Superior temporal gyrus (tissue), 1 donor: Measurements from ENCODE around the gene PDHB.
"Not testable (repeated sequence)": the region's sequence is repeated elsewhere in the genome, so short reads cannot be mapped to it uniquely, and the experiment has no call there.

Experiments
- DNase-seq: peaks from one replicate; pipeline ENCODE4 v3.0.0-alpha.2; 2016; ENCODE audit errors: extremely low spot score

Gene PDHB

GRCh38 chr3:58437276-58437675, 3.6 kb upstream of the PDHB start:
- not testable (repeated sequence) for DNase-seq

GRCh38 chr3:58434990-58435389, 1.4 kb upstream of the PDHB start:
- DNase-seq = no peak

GRCh38 chr3:58434511-58434910, 879 bp upstream of the PDHB start:
- DNase-seq = no peak

- DNase-seq = no peak
Observed at GRCh38 chr3:58434168-58434504, 504 bp upstream of the PDHB start.

- DNase-seq = no peak
Observed at GRCh38 chr3:58432905-58433304, 727 bp downstream of the PDHB start.

GRCh38 chr3:58429657-58430056, 4.0 kb downstream of the PDHB start:
- DNase-seq = no peak

GRCh38 chr3:58427661-58428361, 5.8 kb downstream of the PDHB start:
- no peak for DNase-seq

GRCh38 chr3:58425782-58426181, 7.8 kb downstream of the PDHB start:
- no peak for DNase-seq

GRCh38 chr3:58424613-58425012, 9.0 kb downstream of the PDHB start:
- DNase-seq = no peak

GRCh38 chr3:58422756-58423325, 10.8 kb downstream of the PDHB start:
- no peak for DNase-seq

GRCh38 chr3:58421004-58421403, 12.6 kb downstream of the PDHB start:
- no peak for DNase-seq

- no peak for DNase-seq
Observed at GRCh38 chr3:58419780-58420507, 13.7 kb downstream of the PDHB start.

- no peak for DNase-seq
Observed at GRCh38 chr3:58418227-58418626, 15.4 kb downstream of the PDHB start.

GRCh38 chr3:58417075-58417474, 16.6 kb downstream of the PDHB start:
- no peak for DNase-seq

GRCh38 chr3:58416191-58416590, 17.4 kb downstream of the PDHB start:
- DNase-seq = no peak

GRCh38 chr3:58414538-58415197, 19.0 kb downstream of the PDHB start:
- peak; percentile 81 for DNase-seq

- DNase-seq = no peak
Observed at GRCh38 chr3:58411851-58412830, 21.5 kb downstream of the PDHB start.

- no peak for DNase-seq
Observed at GRCh38 chr3:58411036-58411435, 22.6 kb downstream of the PDHB start.

- no peak for DNase-seq
Observed at GRCh38 chr3:58409663-58410062, 24.0 kb downstream of the PDHB start.

GRCh38 chr3:58408906-58409305, 24.7 kb downstream of the PDHB start:
- DNase-seq = no peak

GRCh38 chr3:58404396-58404795, 29.2 kb downstream of the PDHB start:
- no peak for DNase-seq
